GM12891 (cell line): Measurements from ENCODE around the gene SCN4A.

Experiments
- DNase-seq: peaks from one replicate; pipeline ENCODE4 v3.0.0; 2011; ENCODE audit warnings: low spot score; ENCODE audit not compliant: insufficient read length
- FAIRE-seq: peaks from 2 replicates; lab custom pipeline; 2011; peaks lifted over from hg19 to GRCh38; lab: Jason Lieb, UNC
- PAX5 ChIP-seq: IDR thresholded peaks from 2 replicates; pipeline ENCODE4 v1.6.1; 2011; ENCODE audit warnings: low read length, moderate library complexity, mild to moderate bottlenecking; ENCODE audit not compliant: insufficient read depth, severe bottlenecking
- POLR2A ChIP-seq: IDR thresholded peaks from 2 replicates; pipeline ENCODE4 v1.6.1; 2011; ENCODE audit warnings: low read depth, low read length, control low read depth
- POLR2AphosphoS5 ChIP-seq: IDR thresholded peaks from 2 replicates; pipeline ENCODE4 v1.6.1; 2011; ENCODE audit warnings: low read depth, low read length, control low read depth
- POU2F2 ChIP-seq: IDR thresholded peaks from 2 replicates; pipeline ENCODE4 v1.6.1; 2011; ENCODE audit warnings: low read depth, mild to moderate bottlenecking, control low read depth, low read length, moderate library complexity
- SPI1 ChIP-seq: IDR thresholded peaks from 2 replicates; pipeline ENCODE4 v1.6.1; 2011; ENCODE audit warnings: low read depth, low read length, control low read depth
- TAF1 ChIP-seq: IDR thresholded peaks from 2 replicates; pipeline ENCODE4 v1.6.1; 2011; ENCODE audit warnings: low read depth, low read length, control low read depth

The SCN4A gene

DNA sequence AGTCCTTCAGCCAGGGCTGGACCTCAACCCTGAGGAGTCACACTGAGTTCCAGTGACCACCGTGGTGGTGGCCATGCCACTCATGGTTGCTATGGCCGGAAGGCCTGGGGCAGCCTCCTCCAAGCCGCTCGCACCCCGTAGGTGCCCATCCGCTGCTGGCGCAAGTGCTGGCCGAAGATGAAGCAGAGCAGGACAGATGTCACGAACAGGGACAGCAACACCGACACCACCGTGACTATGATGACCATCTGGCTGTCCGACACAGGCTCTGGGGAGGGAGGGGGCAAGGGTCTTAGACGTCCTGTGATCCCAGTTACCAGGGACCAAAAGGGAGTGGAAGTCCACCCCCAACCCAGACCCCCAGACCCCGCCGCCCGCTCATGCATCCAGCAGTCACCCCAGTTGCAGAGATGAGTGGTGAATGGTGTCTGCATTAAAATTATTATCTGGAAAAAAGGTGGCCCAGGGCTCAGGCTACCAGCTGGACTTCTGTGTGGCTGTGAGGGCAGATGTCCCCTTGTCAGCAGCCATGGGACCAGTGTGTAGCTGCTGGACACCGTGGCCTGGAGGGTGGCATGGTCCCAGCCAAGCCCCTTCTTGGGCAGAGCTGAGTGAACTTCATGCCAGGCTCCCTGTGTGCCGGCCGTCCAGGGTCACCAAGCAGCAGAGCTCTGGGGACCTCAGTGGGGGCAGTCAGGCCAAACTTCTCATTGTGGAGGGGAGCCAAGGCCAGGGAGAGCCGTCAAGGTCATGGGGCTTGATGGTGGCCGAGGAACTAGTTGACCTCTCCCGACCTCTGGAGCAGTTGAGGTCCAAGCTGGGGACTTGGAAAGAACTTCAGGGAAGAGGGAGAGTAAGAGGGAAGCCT is 30.2 kb upstream of the SCN4A start:
- no peak for FAIRE-seq
- DNase-seq = no peak
- TF ChIP-seq TAF1 (no peak), POLR2AphosphoS5 (no peak), POU2F2 (no peak), POLR2A (no peak), PAX5 (no peak), SPI1 (no peak)

DNA sequence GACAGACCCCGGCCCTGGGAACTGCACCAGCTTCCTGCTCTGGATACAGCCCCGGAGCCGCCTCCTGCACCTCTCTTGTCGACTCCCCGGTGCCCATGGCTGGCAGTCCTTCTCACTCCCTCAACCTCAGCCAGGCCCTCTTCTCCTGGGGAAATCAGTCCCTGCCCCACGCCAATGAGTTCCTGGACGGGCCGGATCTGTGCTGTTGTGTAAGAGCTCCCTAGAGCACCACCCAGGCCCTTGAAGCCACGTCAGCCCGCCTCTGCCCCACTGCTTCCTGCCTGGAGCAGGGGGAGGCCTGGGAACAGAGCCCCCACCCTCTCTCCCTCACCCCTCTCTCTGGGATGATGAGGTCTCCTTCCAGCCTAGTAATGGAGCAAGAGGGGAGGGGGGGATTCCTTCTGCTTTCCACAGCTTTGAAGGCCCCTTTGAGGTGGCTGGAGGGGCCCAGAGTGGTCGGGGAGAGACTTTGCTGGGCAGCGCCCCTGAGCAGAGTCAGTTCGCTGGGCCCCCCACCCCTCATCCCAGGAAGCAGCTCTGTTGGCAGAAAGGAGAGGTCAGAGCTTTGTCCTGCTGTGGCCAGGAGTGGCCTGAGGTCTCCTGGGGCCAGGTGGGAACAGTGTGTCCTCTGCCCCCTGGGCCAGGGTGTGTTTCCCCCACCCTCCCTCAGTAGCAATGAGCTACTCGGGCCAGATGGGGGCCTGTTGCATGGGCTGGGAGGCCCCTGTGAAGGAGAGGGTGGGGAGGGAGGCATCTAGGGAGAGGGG is 29.2 kb upstream of the SCN4A start:
- no peak for FAIRE-seq
- TF ChIP-seq POU2F2 = no peak
- no peak for TF ChIP-seq SPI1
- no peak for TF ChIP-seq TAF1
- TF ChIP-seq POLR2A = no peak
- no peak for TF ChIP-seq POLR2AphosphoS5
- no peak for TF ChIP-seq PAX5
- no peak for DNase-seq

DNA sequence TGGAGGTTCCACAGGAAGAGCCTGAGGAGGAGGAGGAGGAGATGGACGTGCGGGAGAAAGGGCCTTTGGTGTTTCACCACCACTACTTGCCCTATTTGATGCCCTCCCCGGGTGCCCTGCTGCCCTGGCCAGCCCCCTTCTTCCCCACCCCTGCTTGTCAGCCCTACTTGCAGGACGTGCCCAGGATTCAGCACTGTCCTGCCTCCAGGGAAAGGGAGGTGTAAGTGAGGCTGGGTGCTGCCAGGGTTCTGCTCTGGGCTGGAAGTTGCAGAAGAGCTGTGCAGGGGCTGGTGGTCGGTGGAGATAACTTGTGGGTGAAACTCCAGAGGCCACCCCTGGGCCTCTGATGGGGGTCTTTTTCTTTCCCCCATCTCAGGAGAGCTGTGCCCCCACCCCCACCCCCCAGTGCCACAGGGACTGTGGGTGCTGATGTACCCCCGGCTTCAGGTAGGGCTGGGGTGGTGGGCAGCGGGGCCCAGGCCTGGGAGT is 28.4 kb upstream of the SCN4A start:
- TF ChIP-seq SPI1 = no peak
- no peak for TF ChIP-seq POU2F2
- TF ChIP-seq POLR2AphosphoS5 = no peak
- no peak for TF ChIP-seq TAF1
- FAIRE-seq (no peak), DNase-seq (no peak)

DNA sequence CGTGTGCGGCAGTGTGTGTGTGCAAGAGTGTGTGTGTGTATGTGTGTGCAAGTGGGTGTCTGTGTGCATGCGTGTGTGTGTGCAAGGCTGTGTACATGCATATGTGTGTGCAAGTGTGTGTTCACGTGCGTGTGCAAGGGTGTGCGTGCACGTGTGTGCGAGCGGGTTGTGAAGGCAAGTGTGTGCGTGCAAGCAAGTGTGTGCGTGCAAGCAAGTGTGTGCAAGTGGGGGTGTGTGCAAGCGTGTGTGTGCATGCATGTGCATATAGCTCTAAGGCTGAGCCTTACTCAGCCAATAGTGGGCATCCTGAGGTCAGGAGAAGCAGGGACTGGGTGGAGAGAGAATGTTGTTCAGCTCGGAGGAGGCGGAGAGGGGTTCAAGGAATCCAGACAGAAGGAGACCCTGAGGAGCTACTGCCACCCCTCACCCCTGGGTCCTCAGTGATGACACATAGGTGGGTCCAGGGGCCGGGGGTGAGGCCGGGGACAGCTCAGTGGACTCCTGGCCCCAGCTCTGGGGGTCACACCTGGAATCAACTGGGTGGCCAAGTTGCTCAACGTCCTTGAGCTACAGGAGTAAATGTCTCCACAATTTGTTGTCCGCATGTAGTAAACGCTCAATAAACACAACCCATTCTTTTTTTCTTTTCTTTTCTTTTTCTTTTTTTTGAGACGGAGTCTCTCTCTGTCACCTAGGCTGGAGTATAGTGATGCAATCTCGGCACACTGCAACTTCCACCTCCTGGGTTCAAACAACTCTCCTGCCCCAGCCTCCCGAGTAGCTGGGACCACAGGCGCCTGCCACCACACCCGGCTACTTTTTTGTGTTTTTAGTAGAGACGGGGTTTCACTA is 27.2 kb upstream of the SCN4A start:
- DNase-seq = no peak
- FAIRE-seq = peak; percentile 92
- TF ChIP-seq PAX5 (no peak), POLR2AphosphoS5 (no peak), POU2F2 (0 out of 2 replicates have a peak, but pooled peaks have one; percentile 49), SPI1 (no peak), POLR2A (no peak), TAF1 (no peak)

DNA sequence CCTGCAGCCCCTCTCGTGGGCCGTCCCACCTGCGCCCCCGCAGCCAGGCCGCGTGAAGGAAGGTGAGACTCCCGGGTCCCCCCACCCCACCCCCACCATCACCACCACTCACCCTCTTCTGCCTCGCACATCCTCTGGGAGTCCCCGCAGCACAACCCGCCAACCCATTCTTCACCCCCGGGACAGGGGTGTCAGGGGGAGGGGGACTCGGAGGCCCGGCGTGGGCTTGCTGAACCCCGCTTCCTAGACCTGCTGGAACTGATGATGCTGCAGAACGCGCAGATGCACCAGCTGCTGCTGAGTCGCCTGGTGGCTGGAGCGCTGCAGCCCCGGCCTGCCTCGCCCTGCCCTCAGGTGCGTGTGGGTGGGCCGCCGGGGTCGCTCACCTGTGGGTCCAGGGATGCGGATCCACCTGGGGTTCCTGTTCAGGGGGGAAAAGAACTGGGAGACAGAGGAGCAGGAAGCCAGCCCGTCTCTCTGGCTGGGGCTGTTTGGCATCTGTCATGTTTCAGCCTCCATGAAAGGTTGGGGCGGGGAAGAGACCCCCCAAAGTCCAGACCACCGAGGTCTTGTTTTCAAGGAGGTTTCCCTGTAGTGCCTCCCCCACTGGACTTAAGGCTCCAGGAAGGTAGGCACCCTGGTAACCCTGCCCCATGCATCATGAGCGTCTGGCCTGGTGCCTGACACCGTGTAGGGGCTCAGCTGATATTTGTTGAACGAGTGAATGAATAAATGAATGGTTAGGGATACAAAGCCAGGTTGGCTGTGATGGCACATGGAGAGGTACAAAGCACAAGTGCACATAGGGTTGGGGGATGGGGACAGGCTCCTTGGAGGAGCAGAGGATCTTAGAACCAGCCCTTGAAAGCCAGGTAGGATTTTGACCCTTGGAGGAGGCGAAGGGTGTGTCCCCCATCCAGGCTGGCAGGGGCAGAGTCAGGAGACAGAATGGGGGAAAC is 26.3 kb upstream of the SCN4A start:
- FAIRE-seq = peak; percentile 61
- TF ChIP-seq POLR2AphosphoS5 (no peak), POLR2A (no peak), SPI1 (no peak), PAX5 (no peak), TAF1 (no peak), POU2F2 (no peak)
- no peak for DNase-seq

DNA sequence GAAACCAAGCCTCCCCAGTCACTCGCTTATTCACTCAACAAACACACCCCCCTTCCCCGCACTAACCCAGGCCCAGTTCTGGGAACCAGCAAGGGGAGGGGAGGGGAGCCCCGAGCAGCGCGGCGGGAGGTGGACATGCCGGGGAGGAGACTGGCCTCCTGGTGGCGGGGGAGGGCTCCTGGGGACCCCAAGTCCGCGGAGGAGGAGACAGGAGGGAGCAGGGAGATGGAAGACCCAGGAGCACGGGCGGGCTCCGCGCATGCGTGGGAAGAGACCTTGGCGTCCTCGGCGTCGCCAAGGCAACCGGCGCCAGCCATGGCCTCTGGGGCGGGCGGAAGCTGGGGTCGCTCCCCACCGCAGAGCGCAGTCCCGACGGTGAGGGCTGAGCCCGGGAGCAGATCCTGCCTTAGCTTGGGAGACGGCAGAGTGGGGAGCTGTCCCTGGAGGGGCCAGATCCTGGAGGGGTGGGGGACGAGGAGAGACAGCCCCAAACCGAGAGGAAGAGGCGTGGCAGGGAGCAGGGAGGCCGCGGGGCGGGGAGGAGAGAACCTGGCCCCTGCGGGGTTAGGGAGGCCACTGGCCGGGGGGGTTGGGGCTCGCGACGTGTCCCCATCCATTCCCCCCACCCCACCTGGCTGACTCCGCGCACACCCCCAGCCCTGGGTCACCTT is 25.5 kb upstream of the SCN4A start, which contains the start of gene PRR29:
TSS of gene PRR29 (plus strand) at position 302 of the 671 bp plus-strand sequence. CDS start at position 316, 14 bp downstream.
- FAIRE-seq (peak; percentile 96), DNase-seq (peak; percentile 93)
- TF ChIP-seq POLR2AphosphoS5 = no peak
- TF ChIP-seq POU2F2 = no peak
- TF ChIP-seq POLR2A = no peak
- TF ChIP-seq TAF1 = no peak
- no peak for TF ChIP-seq SPI1
- TF ChIP-seq PAX5 = no peak

DNA sequence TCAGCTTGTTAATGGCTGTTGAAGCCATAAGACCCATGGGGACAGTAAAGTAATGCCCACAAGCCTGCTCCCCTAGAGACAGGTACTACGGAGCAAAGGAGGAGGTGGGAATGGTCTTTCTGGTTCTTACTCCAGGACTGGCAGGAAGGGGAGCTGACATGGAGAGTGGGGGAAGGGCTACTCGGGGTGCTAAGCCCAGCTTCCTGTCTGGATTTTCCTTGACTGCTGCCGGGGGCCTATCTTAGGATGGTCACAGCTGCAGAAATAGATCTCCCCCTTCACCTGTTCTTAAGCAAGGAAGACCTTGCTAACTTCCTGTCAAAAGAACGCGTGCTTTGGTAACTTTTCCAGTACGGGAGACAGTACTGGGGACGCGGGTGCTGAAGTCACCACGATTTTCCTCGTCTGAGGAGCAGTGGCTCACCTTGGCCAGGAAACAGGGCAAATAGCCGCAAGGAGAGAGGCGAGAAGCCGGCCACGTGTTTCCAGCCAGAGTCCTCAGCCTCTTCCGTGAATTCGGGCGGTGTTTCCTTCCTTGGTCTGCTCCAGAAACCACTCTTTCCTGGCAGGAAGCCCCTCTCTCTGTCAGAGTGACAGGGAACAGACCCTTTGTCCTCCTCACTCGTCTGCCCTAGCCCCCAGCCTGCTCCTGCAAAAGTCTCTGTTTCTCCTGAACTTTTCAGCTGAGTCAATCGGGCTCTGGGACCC is 24.8 kb upstream of the SCN4A start:
- FAIRE-seq (no peak), DNase-seq (no peak)
- TF ChIP-seq POLR2AphosphoS5 = no peak
- no peak for TF ChIP-seq SPI1
- TF ChIP-seq PAX5 = no peak
- TF ChIP-seq TAF1 = no peak
- no peak for TF ChIP-seq POU2F2
- TF ChIP-seq POLR2A = no peak
